OCI-LY3 (cell line): ENCODE measurements around the gene CACNG4.

Experiments used
- H2AFZ ChIP-seq: fragments of 200-600, 300-600 bp; shearing (Covaris generic); 2 replicates; pipeline ENCODE4 v1.6.0; 2014; ENCODE audit warnings: antibody characterized with exemption, low read depth, low read length
- H3K27ac ChIP-seq: fragments of 200-600, 300-600 bp; sonication (generic); 2 replicates; pipeline ENCODE4 v1.5.1; 2014; ENCODE audit warnings: mild to moderate bottlenecking, low read length, moderate library complexity, mixed read lengths
- H3K27me3 ChIP-seq: fragments of 200-600, 300-600 bp; sonication (generic); 2 replicates; pipeline ENCODE4 v1.6.1; 2014; ENCODE audit warnings: low read depth, low read length, mixed read lengths
- H3K36me3 ChIP-seq: fragments of 200-600, 300-600 bp; sonication (generic); replicated peaks from 2 replicates; pipeline ENCODE3; 2014; ENCODE audit warnings: low read depth, low read length, mixed read lengths
- H3K4me1 ChIP-seq: fragments of 300-600, 200-600 bp; sonication (generic); 2 replicates; pipeline ENCODE4 v1.6.1; 2014; ENCODE audit warnings: low read length, mixed read lengths
- H3K4me2 ChIP-seq: fragments of 200-600, 300-600 bp; sonication (generic); 2 replicates; pipeline ENCODE4 v1.6.1; 2014; ENCODE audit warnings: low read length, mixed read lengths
- H3K4me3 ChIP-seq: fragments of 300-600, 200-600 bp; sonication (generic); 2 replicates; pipeline ENCODE4 v1.5.1; 2014; ENCODE audit warnings: antibody characterized with exemption, mild to moderate bottlenecking, low read length, moderate library complexity
- H3K79me2 ChIP-seq: fragments of 300-600, 200-600 bp; shearing (Covaris generic); 2 replicates; pipeline ENCODE4 v1.6.1; 2014; ENCODE audit warnings: mild to moderate bottlenecking, low read length, mixed read lengths
- H3K9ac ChIP-seq: fragments of 300-600, 200-600 bp; shearing (Covaris generic); 2 replicates; pipeline ENCODE4 v1.6.0; 2014; ENCODE audit warnings: mild to moderate bottlenecking, low read length, moderate library complexity
- H3K9me3 ChIP-seq: fragments of 200-600, 300-600 bp; shearing (Covaris generic); 2 replicates; pipeline ENCODE4 v1.6.1; 2014; ENCODE audit warnings: low read length, mixed read lengths; ENCODE audit not compliant: insufficient read depth
- H4K20me1 ChIP-seq: fragments of 200-600, 300-600 bp; sonication (generic); 2 replicates; pipeline ENCODE4 v1.6.1; 2016; ENCODE audit warnings: low read length, mixed read lengths; ENCODE audit not compliant: insufficient read depth
- EZH2phosphoT487 ChIP-seq: fragments of 200-600 bp; shearing (Covaris generic); IDR thresholded peaks from 2 replicates; pipeline ENCODE4 v1.6.1; 2018; ENCODE audit warnings: antibody characterized with exemption, mixed run types, low read depth
- TF ChIP-seq, protein P1 (sequence below): fragments of 200-600, 300-600 bp; sonication (generic); IDR thresholded peaks from 2 replicates; pipeline ENCODE4 v1.5.1; 2014; ENCODE audit warnings: antibody characterized with exemption, low read length, low read depth

CACNG4 gene

DNA sequence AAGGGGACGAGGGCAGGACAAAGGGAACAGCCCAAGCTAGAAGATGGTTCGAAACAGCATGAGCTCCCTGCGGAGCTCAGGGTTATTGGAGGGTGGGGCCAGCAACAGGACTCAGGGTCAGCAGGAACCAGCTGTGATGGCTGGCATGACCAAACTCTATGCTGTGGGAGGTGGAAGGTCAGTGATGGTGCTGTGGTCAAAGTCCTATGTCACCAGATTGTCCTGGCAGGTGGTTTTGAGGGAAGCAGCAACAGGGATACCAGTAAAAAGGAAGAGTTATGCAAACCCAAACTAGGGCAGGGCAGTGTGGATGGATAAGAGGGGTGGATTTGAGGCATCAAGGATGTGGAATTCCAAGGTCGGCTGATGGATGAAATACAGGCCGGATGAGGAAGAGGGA lies 32.4 kb downstream of the CACNG4 start:
- Histone ChIP-seq H3K79me2 (no peaks in the 10 kb centered on the region), H3K27me3 (no peaks in the 10 kb centered on the region), H4K20me1 (no peaks in the 10 kb centered on the region), H3K4me3 (no peak overlapping the region), H3K36me3 (no peaks in the 10 kb centered on the region), H3K27ac (no peak overlapping the region), H3K4me2 (no peak overlapping the region), H2AFZ (no peak overlapping the region), H3K9me3 (no peaks in the 10 kb centered on the region), H3K9ac (no peak overlapping the region), H3K4me1 (no peaks in the 10 kb centered on the region)
- TF ChIP-seq EZH2phosphoT487 = no peak
- TF ChIP-seq, protein P1, sequence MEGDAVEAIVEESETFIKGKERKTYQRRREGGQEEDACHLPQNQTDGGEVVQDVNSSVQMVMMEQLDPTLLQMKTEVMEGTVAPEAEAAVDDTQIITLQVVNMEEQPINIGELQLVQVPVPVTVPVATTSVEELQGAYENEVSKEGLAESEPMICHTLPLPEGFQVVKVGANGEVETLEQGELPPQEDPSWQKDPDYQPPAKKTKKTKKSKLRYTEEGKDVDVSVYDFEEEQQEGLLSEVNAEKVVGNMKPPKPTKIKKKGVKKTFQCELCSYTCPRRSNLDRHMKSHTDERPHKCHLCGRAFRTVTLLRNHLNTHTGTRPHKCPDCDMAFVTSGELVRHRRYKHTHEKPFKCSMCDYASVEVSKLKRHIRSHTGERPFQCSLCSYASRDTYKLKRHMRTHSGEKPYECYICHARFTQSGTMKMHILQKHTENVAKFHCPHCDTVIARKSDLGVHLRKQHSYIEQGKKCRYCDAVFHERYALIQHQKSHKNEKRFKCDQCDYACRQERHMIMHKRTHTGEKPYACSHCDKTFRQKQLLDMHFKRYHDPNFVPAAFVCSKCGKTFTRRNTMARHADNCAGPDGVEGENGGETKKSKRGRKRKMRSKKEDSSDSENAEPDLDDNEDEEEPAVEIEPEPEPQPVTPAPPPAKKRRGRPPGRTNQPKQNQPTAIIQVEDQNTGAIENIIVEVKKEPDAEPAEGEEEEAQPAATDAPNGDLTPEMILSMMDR = no peak

DNA sequence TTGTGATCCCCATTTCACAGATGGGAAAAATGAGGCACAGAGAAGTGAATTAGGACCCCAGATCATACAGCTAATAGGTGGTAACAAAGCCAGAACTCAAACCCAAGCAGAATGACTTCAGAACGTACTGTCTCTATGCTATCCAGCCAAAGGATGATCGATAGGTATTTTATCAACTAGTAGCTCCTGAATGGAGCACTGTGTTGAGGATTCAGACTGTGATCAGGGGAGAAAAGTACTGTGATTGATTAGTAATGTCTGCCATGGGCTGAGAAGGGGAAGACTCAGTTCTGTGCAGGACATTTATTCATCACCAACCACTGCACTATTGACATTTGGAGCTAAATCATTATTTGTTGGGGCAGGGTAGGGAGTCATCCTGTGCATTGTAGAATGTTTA lies 38.7 kb downstream of the CACNG4 start:
- Histone ChIP-seq H2AFZ (no peak overlapping the region), H3K4me3 (no peak overlapping the region), H4K20me1 (no peaks in the 10 kb centered on the region), H3K27me3 (peaks cover 30% of the 10 kb centered on the region), H3K79me2 (no peaks in the 10 kb centered on the region), H3K9ac (no peak overlapping the region), H3K27ac (no peak overlapping the region), H3K9me3 (0 out of 2 replicates have a peak, but pooled peaks cover 5% of the 10 kb centered on the region), H3K4me2 (no peak overlapping the region), H3K36me3 (no peaks in the 10 kb centered on the region), H3K4me1 (no peaks in the 10 kb centered on the region)
- TF ChIP-seq EZH2phosphoT487 = no peak
- TF ChIP-seq, protein P1 = no peak

DNA sequence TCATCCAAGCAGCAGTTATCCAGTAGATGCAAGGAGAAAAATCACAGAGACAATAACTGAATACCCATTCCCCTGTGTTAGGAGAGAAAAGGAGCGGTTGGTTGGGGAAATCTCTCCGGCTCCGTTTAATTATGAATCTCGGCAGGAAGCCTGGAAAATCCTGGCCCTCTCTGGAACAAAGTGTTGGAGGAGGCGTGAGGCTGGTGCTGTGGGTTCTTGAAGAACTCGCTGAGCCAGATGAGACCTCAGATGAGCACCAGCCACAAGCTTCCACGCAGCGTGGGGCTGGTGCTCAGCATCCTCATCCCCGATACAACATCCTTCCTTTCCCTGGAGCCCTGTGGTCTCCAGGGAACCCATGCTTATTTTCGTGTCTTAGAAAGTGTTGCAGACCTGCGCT lies 39.7 kb downstream of the CACNG4 start:
- Histone ChIP-seq H3K4me1 (no peaks in the 10 kb centered on the region), H3K9ac (no peak overlapping the region), H4K20me1 (no peaks in the 10 kb centered on the region), H3K27ac (no peak overlapping the region), H3K4me2 (no peak overlapping the region), H3K9me3 (0 out of 2 replicates have a peak, but pooled peaks cover 5% of the 10 kb centered on the region), H3K79me2 (no peaks in the 10 kb centered on the region), H3K4me3 (no peak overlapping the region), H2AFZ (no peak overlapping the region), H3K36me3 (no peaks in the 10 kb centered on the region), H3K27me3 (peaks cover 30% of the 10 kb centered on the region)
- TF ChIP-seq, protein P1 = no peak
- TF ChIP-seq EZH2phosphoT487 = no peak

DNA sequence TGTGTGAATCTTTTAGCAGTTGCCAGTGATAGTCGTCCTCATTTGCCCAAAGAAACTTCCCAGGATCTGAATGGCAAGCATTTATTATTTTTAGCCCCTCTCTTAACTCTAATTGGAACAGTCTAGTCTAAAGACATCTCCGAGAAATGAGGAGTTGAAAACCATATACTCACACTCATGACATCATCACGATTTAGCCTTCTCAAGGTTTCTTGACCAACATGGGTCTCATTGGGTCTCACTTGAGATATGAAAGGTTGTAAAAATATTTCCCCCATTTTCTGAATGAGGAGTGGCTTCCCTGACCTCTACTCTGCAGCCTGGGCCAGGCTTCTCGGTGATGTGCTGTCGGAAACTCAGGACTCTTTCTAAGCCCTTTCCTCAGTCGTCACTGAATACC lies 42.8 kb downstream of the CACNG4 start:
- Histone ChIP-seq H3K4me2 (no peak overlapping the region), H3K27me3 (peaks cover 41% of the 10 kb centered on the region), H3K79me2 (no peaks in the 10 kb centered on the region), H3K4me1 (peaks cover 9% of the 10 kb centered on the region), H3K4me3 (no peak overlapping the region), H3K9ac (no peak overlapping the region), H3K27ac (no peak overlapping the region), H2AFZ (no peak overlapping the region), H3K36me3 (no peaks in the 10 kb centered on the region), H4K20me1 (no peaks in the 10 kb centered on the region), H3K9me3 (0 out of 2 replicates have a peak, but pooled peaks cover 5% of the 10 kb centered on the region)
- no peak for TF ChIP-seq EZH2phosphoT487
- TF ChIP-seq, protein P1 = no peak
